Measurements from ENCODE around the gene EEIG1. TPM values are rescaled to one million over a fixed set of nuclear protein-coding genes. Genes with fewer than 3 reads are reported as not detected.
A peak's percentile ranks its signal among the peaks of the same experiment; 100 is the strongest.

EEIG1 gene
- total and polyA plus RNA-seq, 2 of the 4 experiments (the other 2 are of a cell fraction), result 1.1 to 23.2 TPM

DNA sequence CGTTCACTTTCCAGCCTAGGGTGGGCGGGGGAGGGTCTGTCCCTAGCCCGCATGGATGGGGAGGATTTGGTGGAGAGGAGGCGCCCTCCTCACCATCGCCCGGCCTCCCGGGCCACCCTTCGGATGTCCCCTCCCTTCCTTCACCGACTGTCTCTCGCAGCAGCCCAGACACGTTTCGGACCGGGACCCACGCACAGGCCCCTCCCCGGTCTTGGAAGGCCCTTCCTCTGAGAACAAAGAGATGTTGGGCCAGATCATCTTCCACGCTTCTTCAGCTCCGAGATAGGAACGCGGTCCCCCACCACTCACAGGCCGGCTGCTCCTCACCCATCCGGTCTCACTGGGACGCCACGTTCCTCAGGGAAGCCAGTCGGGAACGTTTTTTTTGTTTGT, 42.5 kb downstream of the EEIG1 start:
- peaks cover 27% of the 10 kb centered on the region for H4K20me1 ChIP-seq (ENCODE audit: insufficient read depth, low read length)
- peak overlapping the region; percentile 99 for H2AK9ac ChIP-seq (replicated peaks; ENCODE audit: low read depth, low read length, poor library complexity)
- no peak for TF ChIP-seq MAFK (IDR thresholded peaks at IDR 0.05; ENCODE audit: low read depth, low read length)
- no peak for TF ChIP-seq MXI1 (IDR thresholded peaks at IDR 0.05; ENCODE audit: borderline replicate concordance, low read depth, low read length)
- TF ChIP-seq MAZ (IDR thresholded peaks at IDR 0.05; ENCODE audit: borderline replicate concordance, low read depth, low read length), result no peak
- no peak for TF ChIP-seq CTCF (conservative IDR thresholded peaks at IDR 0.05; ENCODE audit: low read depth, low read length)
- no peak for TF ChIP-seq RFX5 (IDR thresholded peaks at IDR 0.05; ENCODE audit: low read depth, low read length)
- no peak for TF ChIP-seq RCOR1 (IDR thresholded peaks at IDR 0.05; ENCODE audit: insufficient replicate concordance, low read length)
- no peak for TF ChIP-seq CHD1 (IDR thresholded peaks at IDR 0.05; ENCODE audit: low read depth, low read length)
- TF ChIP-seq, protein P1, sequence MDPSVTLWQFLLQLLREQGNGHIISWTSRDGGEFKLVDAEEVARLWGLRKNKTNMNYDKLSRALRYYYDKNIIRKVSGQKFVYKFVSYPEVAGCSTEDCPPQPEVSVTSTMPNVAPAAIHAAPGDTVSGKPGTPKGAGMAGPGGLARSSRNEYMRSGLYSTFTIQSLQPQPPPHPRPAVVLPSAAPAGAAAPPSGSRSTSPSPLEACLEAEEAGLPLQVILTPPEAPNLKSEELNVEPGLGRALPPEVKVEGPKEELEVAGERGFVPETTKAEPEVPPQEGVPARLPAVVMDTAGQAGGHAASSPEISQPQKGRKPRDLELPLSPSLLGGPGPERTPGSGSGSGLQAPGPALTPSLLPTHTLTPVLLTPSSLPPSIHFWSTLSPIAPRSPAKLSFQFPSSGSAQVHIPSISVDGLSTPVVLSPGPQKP (IDR thresholded peaks at IDR 0.05; ENCODE audit: borderline replicate concordance, low read depth, low read length), result no peak
- TF ChIP-seq SMC3 (IDR thresholded peaks at IDR 0.05; ENCODE audit: low read depth, low read length), result no peak
- TF ChIP-seq USF2 (IDR thresholded peaks at IDR 0.05; ENCODE audit: low read depth, low read length), result no peak
- TF ChIP-seq POLR2A (IDR thresholded peaks at IDR 0.05; ENCODE audit: low read depth, low read length), result no peak
- TF ChIP-seq NFE2L2 (IDR thresholded peaks at IDR 0.05; ENCODE audit: low read depth, low read length), result no peak
- TF ChIP-seq RAD21 (IDR thresholded peaks at IDR 0.05; ENCODE audit: low read length), result no peak
- no peak for TF ChIP-seq BHLHE40 (IDR thresholded peaks at IDR 0.05; ENCODE audit: low read depth, low read length)
- TF ChIP-seq CEBPB (IDR thresholded peaks at IDR 0.05; ENCODE audit: low read depth, low read length), result no peak
- no peak for TF ChIP-seq FOS (IDR thresholded peaks at IDR 0.05; ENCODE audit: low read depth, low read length)
- CTCF ChIA-PET, result no interaction called here
- dilution Hi-C loops (cut with HindIII; ENCODE audit: low sequenced_read_pairs, unreplicated experiment) (no loop called here), intact Hi-C loops (cut with micrococcal nuclease) (no loop called here), in situ Hi-C loops (cut with MboI; ENCODE audit: low sequenced_read_pairs) (loop anchor here (5.0 kb wide), 1 partner anchor 159 kb away; no protein-coding TSS in a partner anchor)
- peak overlapping the region; percentile 62; the same call in 1 of the 2 replicates for H3K4me2 ChIP-seq (ENCODE audit: low read depth, low read length)
- peak overlapping the region; percentile 96 for H2AFZ ChIP-seq (replicated peaks; ENCODE audit: low read length, poor library complexity)
- H2BK120ac ChIP-seq (ENCODE audit: low read depth, low read length), result peak overlapping the region; percentile 38; the same call in 1 of the 2 replicates
- peak overlapping the region; percentile 80 for H3K4ac ChIP-seq (ENCODE audit: low read depth, low read length)
- H3K9me3 ChIP-seq (ENCODE audit: control insufficient read depth, insufficient read depth, low read length), result no peaks in the 10 kb centered on the region
- ATAC-seq (ENCODE audit: low read depth) (no peak; the same call in 1 of the 2 replicates), DNase-seq (no peak)
- peak overlapping the region; percentile 72; the same call in 1 of the 2 replicates for H4K91ac ChIP-seq (ENCODE audit: insufficient read depth, low read depth, low read length)
- no peak overlapping the region for H2BK20ac ChIP-seq (ENCODE audit: low read depth, low read length)
- no peak overlapping the region; the same call in 1 of the 2 replicates for H3K56ac ChIP-seq (ENCODE audit: extremely low read depth, insufficient read depth, low read length)
- 80% methylated on average over 1 of the region's 25 CpGs; no CpG with 5 or more reads in 1 of the 2 experiments for WGBS, 2 experiments (ENCODE audit: extremely low coverage in 2 of 2, insufficient read length in 1 of 2)
- peaks cover 19% of the 10 kb centered on the region for H3K36me3 ChIP-seq (ENCODE audit: control insufficient read depth, insufficient read depth, low read length)
- BruUV-seq (replicated peaks), result no TSS peak
- peak overlapping the region; percentile 90 to 94 for H4K8ac ChIP-seq (ENCODE audit: low read depth in 2 of 2, low read length in 2 of 2)
- H3K23ac ChIP-seq (ENCODE audit: low read depth, low read length), result peak overlapping the region; percentile 83; the same call in 1 of the 2 replicates
- H4K5ac ChIP-seq (ENCODE audit: low read depth, low read length), result peak overlapping the region; percentile 74
- no peak overlapping the region for H3K27ac ChIP-seq (ENCODE audit: insufficient read depth, low read length)
- peaks cover 26% of the 10 kb centered on the region for H3K9me1 ChIP-seq (ENCODE audit: insufficient read depth, low read length)
- H3K14ac ChIP-seq (replicated peaks; ENCODE audit: low read depth, low read length), result peak overlapping the region; percentile 93
- peaks cover 19% of the 10 kb centered on the region for H3K4me1 ChIP-seq (ENCODE audit: control insufficient read depth, insufficient read depth, low read length)
- no peaks in the 10 kb centered on the region for H3K27me3 ChIP-seq (ENCODE audit: control insufficient read depth, insufficient read depth, low read length)
- no peak overlapping the region for H2BK5ac ChIP-seq (ENCODE audit: low read depth, low read length, poor library complexity, severe bottlenecking)
- no peak overlapping the region for H3K9ac ChIP-seq (ENCODE audit: low read depth, low read length)
- POLR2A ChIA-PET (ENCODE audit: unreplicated experiment), result no interaction called here
- no peak overlapping the region for H3K18ac ChIP-seq (ENCODE audit: low read depth, low read length)
- peak overlapping the region; percentile 61; the same call in 1 of the 2 replicates for H2AK5ac ChIP-seq (ENCODE audit: low read depth, low read length)
- H3K4me3 ChIP-seq (ENCODE audit: insufficient read depth, low read depth, low read length), result no peak overlapping the region
- H2BK15ac ChIP-seq (ENCODE audit: low read depth, low read length), result 0 out of 3 replicates have a peak overlapping the region, but pooled peaks have one; percentile 13
- peaks cover 16 to 42% of the 10 kb centered on the region in 2 experiments; a peak in 3 of 4 replicates for H3K79me1 ChIP-seq (ENCODE audit: low read depth in 1 of 2, low read length in 2 of 2)
